ENCODE measurements around the gene GPC5. TPM values are rescaled to one million over a fixed set of nuclear protein-coding genes. Genes with fewer than 3 reads are reported as not detected.

Gene GPC5
- total RNA-seq, 1 experiment from 2014 or later: 0.15 TPM

- Histone ChIP-seq H3K56ac (ENCODE audit: insufficient read length, low read depth, low read length) (no peak overlapping the region), H4K20me1 (ENCODE audit: control insufficient read depth, insufficient read depth, insufficient read length) (no peaks in the 10 kb centered on the region), H2AK5ac (ENCODE audit: insufficient read length, low read length) (no peak overlapping the region), H3K23me2 (ENCODE audit: insufficient read length, low read depth, low read length, poor library complexity, severe bottlenecking) (no peaks in the 10 kb centered on the region), H3K79me2 (ENCODE audit: insufficient read depth, low read length) (no peaks in the 10 kb centered on the region), H3K9me3 (ENCODE audit: control insufficient read depth, low read depth, low read length) (no peaks in the 10 kb centered on the region), H4K8ac (replicated peaks; ENCODE audit: insufficient read length, low read depth, low read length) (no peak overlapping the region), H2BK20ac (ENCODE audit: low read depth, low read length, poor library complexity, severe bottlenecking) (no peak overlapping the region), H2BK12ac (ENCODE audit: insufficient read length, low read depth, low read length) (no peak overlapping the region), H3K79me1 (ENCODE audit: insufficient read depth, low read depth, low read length, poor library complexity, severe bottlenecking) (no peaks in the 10 kb centered on the region), H3K4me2 (ENCODE audit: insufficient read depth, insufficient read length, low read length) (no peak overlapping the region), H2BK120ac (ENCODE audit: low read depth, low read length, poor library complexity, severe bottlenecking) (no peak overlapping the region), H3K14ac (ENCODE audit: insufficient read depth, low read length) (no peak overlapping the region), H3K9ac (ENCODE audit: extremely low read depth, insufficient read length, low read length) (no peak overlapping the region), H3K27me3 (ENCODE audit: insufficient read depth, low read length) (no peaks in the 10 kb centered on the region), H3K4me1 (ENCODE audit: insufficient read depth, low read length) (no peaks in the 10 kb centered on the region), H2AFZ (ENCODE audit: low read length) (no peak overlapping the region), H4K5ac (ENCODE audit: insufficient read length, low read depth, low read length) (no peak overlapping the region), H3K27ac (ENCODE audit: insufficient read length, low read depth, low read length) (no peak overlapping the region), H3K18ac (ENCODE audit: insufficient read length, low read depth, low read length) (no peak overlapping the region), H2BK5ac (ENCODE audit: insufficient read length, low read length) (no peak overlapping the region), H3T11ph (ENCODE audit: low read length) (no peak overlapping the region), H3K4ac (ENCODE audit: low read depth, low read length) (no peak overlapping the region), H2BK15ac (ENCODE audit: low read depth, low read length) (no peak overlapping the region), H4K91ac (ENCODE audit: insufficient read length, low read depth, low read length) (no peak overlapping the region), H3K23ac (ENCODE audit: insufficient read length, low read depth, low read length) (no peak overlapping the region)
- Mint-ChIP-seq H3K36me3 (ENCODE audit: insufficient read depth in 1 of 3, low read depth in 3 of 3) (no peaks in the 10 kb centered on the region), H3K4me1 (no peaks in the 10 kb centered on the region), H3K9me3 (no peaks in the 10 kb centered on the region), H3K4me3 (no peak overlapping the region), H3K27me3 (ENCODE audit: low read depth) (no peaks in the 10 kb centered on the region), H3K27ac (no peak overlapping the region)
- TF ChIP-seq CTCF (conservative IDR thresholded peaks at IDR 0.05): no peak
- no CpG with 5 or more reads among the region's 1 CpG for WGBS (ENCODE audit: extremely low coverage, insufficient read length, low lambda C conversion rate)
- DNase-seq: no peak
Measured at GRCh38 chr13:92743992-92744391, 1345.6 kb downstream of the GPC5 start.

Data from H9 (cell line).